ENCODE measurements around the gene POLD2.

DNA sequence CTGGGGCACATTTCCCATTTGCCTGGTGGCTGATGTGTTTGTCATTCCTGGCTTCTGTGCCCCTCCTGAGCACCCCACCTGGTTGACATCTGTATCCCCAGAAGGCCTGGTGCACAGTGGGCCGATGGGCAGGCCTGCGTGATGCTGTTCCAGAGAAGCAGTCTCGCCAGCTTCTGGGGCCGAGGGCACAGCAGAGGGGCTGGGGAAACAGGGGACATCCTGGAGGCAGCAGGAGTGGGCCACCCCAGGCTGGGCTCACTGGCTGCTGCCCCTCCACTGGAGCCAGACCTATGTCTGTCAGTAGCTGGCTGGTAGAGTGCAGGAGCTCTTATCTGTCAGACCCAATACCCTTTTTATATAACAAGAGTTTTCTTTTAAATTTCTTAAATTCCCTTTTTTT is 18.7 kb upstream of the POLD2 start:
- TF ChIP-seq EZH2 (IDR thresholded peaks at IDR 0.05; ENCODE audit: insufficient read depth, poor library complexity, severe bottlenecking) (no peak), EZH2phosphoT487 (IDR thresholded peaks at IDR 0.05; ENCODE audit: insufficient read depth, low read depth) (no peak)

All from GM23248 (cell line).